Measurements from ENCODE around the gene MACF1.

DNA sequence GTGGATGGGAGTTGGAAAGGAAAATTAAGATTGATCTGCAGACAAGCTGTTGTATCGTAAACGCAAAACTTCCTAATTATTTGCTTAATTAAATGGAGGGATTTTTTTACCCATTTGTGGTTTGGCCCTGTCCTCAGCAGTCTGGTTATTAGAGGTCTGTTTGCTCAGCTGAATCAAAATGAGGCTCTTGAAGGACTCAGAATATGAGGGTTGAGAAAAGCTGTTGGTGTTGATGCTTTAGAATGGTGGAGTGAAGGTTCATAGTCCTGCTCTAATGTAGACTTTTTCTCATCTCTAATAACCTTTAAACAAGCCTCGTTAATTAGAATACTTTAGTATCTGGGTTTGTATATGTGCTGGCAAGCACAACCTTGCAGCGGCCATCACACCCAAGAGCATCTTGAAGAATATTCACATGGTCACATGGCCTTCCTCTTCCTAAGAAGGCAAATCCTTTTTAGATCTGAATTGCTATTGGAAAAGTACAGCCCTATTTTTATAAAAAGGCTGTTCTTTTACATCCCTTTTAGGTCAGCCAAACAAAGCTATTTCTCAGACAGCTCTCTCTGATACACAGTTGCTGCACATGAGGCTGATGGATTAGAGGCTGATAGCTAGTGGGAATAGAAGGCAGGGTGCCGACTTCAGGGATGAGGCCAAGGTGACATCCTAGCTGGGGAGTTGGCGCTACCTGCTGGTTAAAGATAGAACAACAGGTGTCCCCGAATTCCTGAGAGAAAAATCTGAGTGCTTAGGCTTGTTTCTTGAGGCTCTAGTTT lies 53.8 kb downstream of the MACF1 start:
- TF ChIP-seq, protein P1, sequence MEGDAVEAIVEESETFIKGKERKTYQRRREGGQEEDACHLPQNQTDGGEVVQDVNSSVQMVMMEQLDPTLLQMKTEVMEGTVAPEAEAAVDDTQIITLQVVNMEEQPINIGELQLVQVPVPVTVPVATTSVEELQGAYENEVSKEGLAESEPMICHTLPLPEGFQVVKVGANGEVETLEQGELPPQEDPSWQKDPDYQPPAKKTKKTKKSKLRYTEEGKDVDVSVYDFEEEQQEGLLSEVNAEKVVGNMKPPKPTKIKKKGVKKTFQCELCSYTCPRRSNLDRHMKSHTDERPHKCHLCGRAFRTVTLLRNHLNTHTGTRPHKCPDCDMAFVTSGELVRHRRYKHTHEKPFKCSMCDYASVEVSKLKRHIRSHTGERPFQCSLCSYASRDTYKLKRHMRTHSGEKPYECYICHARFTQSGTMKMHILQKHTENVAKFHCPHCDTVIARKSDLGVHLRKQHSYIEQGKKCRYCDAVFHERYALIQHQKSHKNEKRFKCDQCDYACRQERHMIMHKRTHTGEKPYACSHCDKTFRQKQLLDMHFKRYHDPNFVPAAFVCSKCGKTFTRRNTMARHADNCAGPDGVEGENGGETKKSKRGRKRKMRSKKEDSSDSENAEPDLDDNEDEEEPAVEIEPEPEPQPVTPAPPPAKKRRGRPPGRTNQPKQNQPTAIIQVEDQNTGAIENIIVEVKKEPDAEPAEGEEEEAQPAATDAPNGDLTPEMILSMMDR (IDR thresholded peaks at IDR 0.05; ENCODE audit: insufficient read depth, low read depth, low read length) = peak; percentile 76
- no peak for TF ChIP-seq EZH2 (IDR thresholded peaks at IDR 0.05; ENCODE audit: insufficient read depth, low read length)
